ENCODE data around the gene TTC22. TPM values are rescaled to one million over a fixed set of nuclear protein-coding genes. Genes with fewer than 3 reads are reported as not detected.

The TTC22 gene
- total and polyA plus RNA-seq, 2 experiments from 2014 or later: 8.1 to 9.0 TPM

GRCh38 chr1:54809496-54810074 is 8.5 kb upstream of the TTC22 start:
- Histone ChIP-seq H4K20me1 (ENCODE audit: insufficient read depth, poor library complexity, severe bottlenecking) (no peaks in the 10 kb centered on the region), H3K9me2 (replicated peaks; ENCODE audit: insufficient read depth) (no peaks in the 10 kb centered on the region), H3K27me3 (no peaks in the 10 kb centered on the region), H3K9me3 (ENCODE audit: low read depth) (no peaks in the 10 kb centered on the region), H3K27ac (no peak overlapping the region), H3K36me3 (replicated peaks; ENCODE audit: insufficient read depth, low read depth) (no peaks in the 10 kb centered on the region), H2AFZ (no peak overlapping the region), H3K4me1 (ENCODE audit: insufficient read depth) (no peaks in the 10 kb centered on the region), H3K4me3 (no peak overlapping the region), H3K4me2 (no peak overlapping the region), H3K79me2 (no peaks in the 10 kb centered on the region)
- TF ChIP-seq EZH2 (IDR thresholded peaks at IDR 0.05; ENCODE audit: borderline replicate concordance) (no peak), EZH2phosphoT487 (IDR thresholded peaks at IDR 0.05; ENCODE audit: low read depth, severe bottlenecking, unreplicated experiment) (no peak), CTCF (IDR thresholded peaks at IDR 0.05; ENCODE audit: poor library complexity) (no peak)
- 77% methylated on average over 3 of the region's 3 CpGs for WGBS (ENCODE audit: low lambda C conversion rate, missing lambda C conversion rate)
- DNase-seq (ENCODE audit: low spot score): no peak

- no peaks in the 10 kb centered on the region for H3K9me3 ChIP-seq (ENCODE audit: low read depth)
- DNase-seq (ENCODE audit: low spot score): no peak
Measured at GRCh38 chr1:54808443-54809207, 7.5 kb upstream of the TTC22 start.

GRCh38 chr1:54807756-54808155 is 6.6 kb upstream of the TTC22 start:
- Histone ChIP-seq H4K20me1 (ENCODE audit: insufficient read depth, poor library complexity, severe bottlenecking) (no peaks in the 10 kb centered on the region), H3K4me2 (no peak overlapping the region), H2AFZ (no peak overlapping the region), H3K27me3 (no peaks in the 10 kb centered on the region), H3K79me2 (no peaks in the 10 kb centered on the region), H3K36me3 (replicated peaks; ENCODE audit: insufficient read depth, low read depth) (no peaks in the 10 kb centered on the region), H3K9me2 (replicated peaks; ENCODE audit: insufficient read depth) (no peaks in the 10 kb centered on the region), H3K4me1 (ENCODE audit: insufficient read depth) (no peaks in the 10 kb centered on the region), H3K9me3 (ENCODE audit: low read depth) (no peaks in the 10 kb centered on the region), H3K4me3 (no peak overlapping the region), H3K27ac (no peak overlapping the region)
- DNase-seq (ENCODE audit: low spot score): no peak
- 97% methylated on average over 7 of the region's 7 CpGs for WGBS (ENCODE audit: low lambda C conversion rate, missing lambda C conversion rate)
- TF ChIP-seq EZH2 (IDR thresholded peaks at IDR 0.05; ENCODE audit: borderline replicate concordance) (no peak), EZH2phosphoT487 (IDR thresholded peaks at IDR 0.05; ENCODE audit: low read depth, severe bottlenecking, unreplicated experiment) (no peak), CTCF (IDR thresholded peaks at IDR 0.05; ENCODE audit: poor library complexity) (no peak)

More at GRCh38 chr1:54808443-54809207, 7.5 kb upstream of the TTC22 start:
- H3K27ac ChIP-seq: no peak overlapping the region
- TF ChIP-seq CTCF (IDR thresholded peaks at IDR 0.05; ENCODE audit: poor library complexity) (peak; percentile 13), EZH2phosphoT487 (IDR thresholded peaks at IDR 0.05; ENCODE audit: low read depth, severe bottlenecking, unreplicated experiment) (no peak), EZH2 (IDR thresholded peaks at IDR 0.05; ENCODE audit: borderline replicate concordance) (no peak)
- H3K4me2 ChIP-seq: no peak overlapping the region
- H3K4me1 ChIP-seq (ENCODE audit: insufficient read depth): no peaks in the 10 kb centered on the region
- no peaks in the 10 kb centered on the region for H3K27me3 ChIP-seq
- no peaks in the 10 kb centered on the region for H3K79me2 ChIP-seq
- no peaks in the 10 kb centered on the region for H3K36me3 ChIP-seq (replicated peaks; ENCODE audit: insufficient read depth, low read depth)
- H3K4me3 ChIP-seq: no peak overlapping the region
- H3K9me2 ChIP-seq (replicated peaks; ENCODE audit: insufficient read depth): no peaks in the 10 kb centered on the region
- H4K20me1 ChIP-seq (ENCODE audit: insufficient read depth, poor library complexity, severe bottlenecking): no peaks in the 10 kb centered on the region
- 88% methylated on average over 11 of the region's 12 CpGs for WGBS (ENCODE audit: low lambda C conversion rate, missing lambda C conversion rate)
- H2AFZ ChIP-seq: no peak overlapping the region

Measured in hepatocyte (in vitro differentiated cells).